ENCODE results near the gene POU3F2.

POU3F2 gene

GRCh38 chr6:98834060-98835031 is at the start of gene POU3F2:
Gene POU3F2, plus strand, starts transcription at chr6:98834574. Its CDS starts 300 bp downstream, at chr6:98834874.
- DNase-seq = peak; percentile 80

GRCh38 chr6:98787435-98787834 is 46.9 kb upstream of the POU3F2 start:
- DNase-seq = no peak

GRCh38 chr6:98787961-98788360 is 46.4 kb upstream of the POU3F2 start:
- DNase-seq = no peak

GRCh38 chr6:98794307-98794842 is 40.0 kb upstream of the POU3F2 start:
- no peak for DNase-seq

GRCh38 chr6:98797217-98797994 is 37.0 kb upstream of the POU3F2 start:
- DNase-seq = no peak

- DNase-seq = no peak
These were observed 33.5 kb upstream of the POU3F2 start for GRCh38 chr6:98800866-98801265.

GRCh38 chr6:98808541-98809210 is 25.7 kb upstream of the POU3F2 start:
- no peak for DNase-seq

- no peak for DNase-seq
These were observed 22.2 kb upstream of the POU3F2 start for GRCh38 chr6:98812220-98812619.

GRCh38 chr6:98816799-98817198 is 17.6 kb upstream of the POU3F2 start:
- DNase-seq = no peak

GRCh38 chr6:98821756-98822405 is 12.5 kb upstream of the POU3F2 start:
- DNase-seq = no peak

- no peak for DNase-seq
These were observed 10.8 kb upstream of the POU3F2 start for GRCh38 chr6:98823428-98824161.

GRCh38 chr6:98824162-98824901 is 10.0 kb upstream of the POU3F2 start:
- DNase-seq = no peak

GRCh38 chr6:98824902-98825599 is 9.3 kb upstream of the POU3F2 start:
- DNase-seq = no peak

- no peak for DNase-seq
These were observed 8.7 kb upstream of the POU3F2 start for GRCh38 chr6:98825600-98826230.

- DNase-seq = no peak
These were observed 6.8 kb upstream of the POU3F2 start for GRCh38 chr6:98827295-98828159.

- no peak for DNase-seq
These were observed 6.1 kb upstream of the POU3F2 start for GRCh38 chr6:98828211-98828788.

GRCh38 chr6:98828941-98829411 is 5.4 kb upstream of the POU3F2 start:
- no peak for DNase-seq

- no peak for DNase-seq
These were observed 4.2 kb upstream of the POU3F2 start for GRCh38 chr6:98830146-98830545.

Data from NCI-H1417 treated with DMSO at 0.1 percent for 48 hours (cell line).